ENCODE results near the gene NUP210L.

- TF ChIP-seq CTCF (conservative IDR thresholded peaks at IDR 0.05; ENCODE audit: low read length), result no peak
- no peak for TF ChIP-seq EZH2phosphoT487 (IDR thresholded peaks at IDR 0.05; ENCODE audit: borderline replicate concordance)
Observed at GRCh38 chr1:154170547-154171222, 15.8 kb upstream of the NUP210L start.
